SK-N-SH (cell line): ENCODE data around the gene C11orf52. TPM values are rescaled to one million over a fixed set of nuclear protein-coding genes. Genes with fewer than 3 reads are reported as not detected.
A peak's percentile ranks its signal among the peaks of the same experiment; 100 is the strongest.

ENCODE experiments used
- CTCF ChIA-PET: fragments of 300-600, 350-600 bp; formaldehyde crosslinking; extraction: SDS; loops from one replicate; lab custom pipeline; 2021; lab: Yijun Ruan, JAX
- POLR2A ChIA-PET: fragments of 350-600 bp; sonication (Branson Sonifier 250); formaldehyde crosslinking; extraction: SDS; loops from one replicate; lab custom pipeline; 2020; ENCODE audit warnings: antibody characterized with exemption, inconsistent platforms; lab: Yijun Ruan, JAX
- DNase-seq: peaks from one replicate; pipeline ENCODE4 v3.0.0; 2012
- H2AFZ ChIP-seq: fragments of 200-600 bp; sonication (generic); 2 replicates; pipeline ENCODE4 v1.8.1; 2016; ENCODE audit warnings: antibody characterized with exemption, mild to moderate bottlenecking, low read depth
- H3F3A ChIP-seq: fragments of 200-600 bp; sonication (generic); replicated peaks from 2 replicates; pipeline ENCODE3; 2016; ENCODE audit warnings: antibody characterized with exemption, mild to moderate bottlenecking; ENCODE audit not compliant: insufficient read depth
- H3K27ac ChIP-seq, 2 experiments: fragments of 200-500 bp in 1 of 2; fragments of 200-600 bp in 1 of 2; sonication (Bioruptor generic) in 1 of 2; sonication (generic), shearing (Covaris generic) in 1 of 2; 2 replicates each; pipeline versions ENCODE4 v1.5.1 to v1.6.1; 2014 to 2016; ENCODE audit warnings: low read depth in 2 of 2, inconsistent platforms in 1 of 2, low read length in 1 of 2, mild to moderate bottlenecking in 1 of 2, mixed read lengths in 1 of 2
- H3K27me3 ChIP-seq: fragments of 200-600 bp; sonication (generic), shearing (Covaris generic); 2 replicates; pipeline ENCODE4 v1.6.1; 2016; ENCODE audit warnings: mixed run types; ENCODE audit not compliant: insufficient read depth
- H3K36me3 ChIP-seq, 2 experiments: fragments of 200-500 bp in 1 of 2; fragments of 200-600 bp in 1 of 2; sonication (Bioruptor generic) in 1 of 2; sonication (generic) in 1 of 2; replicated peaks in 1 of 2; 2 replicates each; pipeline versions ENCODE3 to v1.5.1; 2014 to 2016; ENCODE audit warnings: low read length in 1 of 2, mild to moderate bottlenecking in 1 of 2; ENCODE audit not compliant: insufficient read depth in 2 of 2, control insufficient read depth in 1 of 2
- H3K4me1 ChIP-seq, 2 experiments: fragments of 200-500 bp in 1 of 2; fragments of 200-600 bp in 1 of 2; sonication (Bioruptor generic) in 1 of 2; sonication (generic), shearing (Covaris generic) in 1 of 2; 2 replicates each; pipeline versions ENCODE4 v1.5.1 to v1.6.1; 2014 to 2016; ENCODE audit warnings: low read depth in 1 of 2, low read length in 1 of 2, mixed run types in 1 of 2; ENCODE audit not compliant: insufficient read depth in 2 of 2, control insufficient read depth in 1 of 2
- H3K4me2 ChIP-seq: fragments of 200-600 bp; sonication (generic), shearing (Covaris generic); 2 replicates; pipeline ENCODE4 v1.6.1; 2017; ENCODE audit warnings: mixed run types
- H3K4me3 ChIP-seq, 2 experiments: fragments of 200-500 bp in 1 of 2; fragments of 200-600 bp in 1 of 2; sonication (Bioruptor generic) in 1 of 2; sonication (generic), shearing (Covaris generic) in 1 of 2; 2 replicates each; pipeline versions ENCODE4 v1.5.1 to v1.8.1; 2014 to 2016; ENCODE audit warnings: low read depth in 2 of 2, inconsistent platforms in 1 of 2, low read length in 1 of 2, mild to moderate bottlenecking in 1 of 2, mixed read lengths in 1 of 2, moderate library complexity in 1 of 2
- H3K79me2 ChIP-seq: fragments of 200-600 bp; sonication (generic); 2 replicates; pipeline ENCODE4 v1.8.1; 2017; ENCODE audit warnings: mild to moderate bottlenecking; ENCODE audit not compliant: insufficient read depth
- H3K9ac ChIP-seq: fragments of 200-600 bp; sonication (generic); 2 replicates; pipeline ENCODE4 v1.6.1; 2017; ENCODE audit warnings: mixed run types
- H3K9me2 ChIP-seq: fragments of 200-600 bp; sonication (generic); 2 replicates; pipeline ENCODE4 v1.6.1; 2017; ENCODE audit warnings: mixed run types
- H3K9me3 ChIP-seq: fragments of 200-600 bp; sonication (generic); 2 replicates; pipeline ENCODE4 v1.6.1; 2017; ENCODE audit warnings: mixed run types, mild to moderate bottlenecking, moderate library complexity
- H4K20me1 ChIP-seq: fragments of 200-600 bp; sonication (generic); 2 replicates; pipeline ENCODE4 v1.6.1; 2017; ENCODE audit warnings: mild to moderate bottlenecking, mixed run types; ENCODE audit not compliant: insufficient read depth
- EP300 ChIP-seq, 2 experiments: IDR thresholded peaks; 2 replicates each; pipeline versions ENCODE4 v1.4.0 to v1.6.1; 2012; ENCODE audit warnings: borderline replicate concordance in 1 of 2, low read depth in 1 of 2, low read length in 1 of 2
- FOSL2 ChIP-seq: IDR thresholded peaks from 2 replicates; pipeline ENCODE4 v1.4.0; 2012; ENCODE audit warnings: low read depth, mild to moderate bottlenecking, moderate library complexity, borderline replicate concordance
- GABPA ChIP-seq: IDR thresholded peaks from 2 replicates; pipeline ENCODE4 v1.4.0; 2012; ENCODE audit warnings: low read depth, mild to moderate bottlenecking
- MXI1 ChIP-seq: IDR thresholded peaks from 2 replicates; pipeline ENCODE4 v1.6.1; 2012; ENCODE audit warnings: mild to moderate bottlenecking, low read depth, low read length, improper control_type of control experiment
- RCOR1 ChIP-seq: fragments of 150-350 bp; IDR thresholded peaks from 2 replicates; pipeline ENCODE4 v1.6.1; 2017; ENCODE audit warnings: antibody characterized with exemption, low read length
- SMC3 ChIP-seq: IDR thresholded peaks from 2 replicates; pipeline ENCODE4 v1.6.1; 2012; ENCODE audit warnings: low read depth, low read length, improper control_type of control experiment
- TAF1 ChIP-seq: IDR thresholded peaks from 2 replicates; pipeline ENCODE4 v1.6.1; 2012; ENCODE audit warnings: low read depth, mild to moderate bottlenecking, low read length, moderate library complexity, borderline replicate concordance
- TCF12 ChIP-seq: IDR thresholded peaks from 2 replicates; pipeline ENCODE4 v1.4.0; 2012
- USF2 ChIP-seq: fragments of 150-350 bp; IDR thresholded peaks from 2 replicates; pipeline ENCODE4 v1.6.1; 2017; ENCODE audit warnings: antibody characterized with exemption, low read length, low read depth, borderline replicate concordance
- YY1 ChIP-seq: IDR thresholded peaks from 2 replicates; pipeline ENCODE4 v1.4.0; 2012; ENCODE audit warnings: low read depth, mild to moderate bottlenecking
- WGBS: methylation state at CpG from one replicate; pipeline ENCODE4 v1.1.6; 2017; ENCODE audit warnings: low lambda C conversion rate; 5-methylcytosine and 5-hydroxymethylcytosine counted together
- polyA plus RNA-seq, 3 experiments: library from polyadenylated mRNA; depleted of rRNA; stranded (reverse); fragments of >200 nt; gene quantifications; 2 replicates each; pipeline ENCODE4 v1.2.3, GENCODE V29; 2012
- TF ChIP-seq, protein P1 (sequence below): IDR thresholded peaks from 2 replicates; pipeline ENCODE4 v1.6.1; 2012; ENCODE audit warnings: mild to moderate bottlenecking, low read depth, low read length, moderate library complexity
- TF ChIP-seq, protein P2 (sequence below): IDR thresholded peaks from 2 replicates; pipeline ENCODE4; 2012

C11orf52 gene
- polyA plus RNA-seq, 1 of the 3 experiments (the other 2 are of a cell fraction): not detected

DNA sequence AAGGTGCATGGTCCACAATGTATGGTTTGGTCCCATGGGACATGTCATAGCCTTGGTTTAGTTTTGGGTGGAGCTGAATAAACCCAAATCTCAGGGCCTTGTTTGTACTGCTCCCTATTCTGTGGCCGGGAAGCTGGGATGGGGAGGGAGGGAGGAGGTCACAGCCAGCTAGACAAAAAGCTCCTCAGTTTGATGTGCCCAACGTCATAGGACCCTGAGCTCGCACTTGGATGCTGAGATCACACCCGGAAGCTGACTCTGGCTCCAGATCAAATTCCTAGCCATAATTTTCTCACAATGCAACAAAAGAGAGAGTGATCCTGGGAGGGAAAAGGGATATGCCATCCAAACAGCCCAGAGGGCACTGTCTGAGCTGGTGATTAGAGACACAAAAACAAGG is 4.7 kb upstream of the C11orf52 start:
- H3K4me1 ChIP-seq: peaks cover 6 to 7% of the 10 kb centered on the region in 2 experiments; a peak in 2 of 4 replicates
- H3K4me2 ChIP-seq: no peak overlapping the region

More for the DNA sequence above, 4.7 kb upstream of the C11orf52 start:
- H3K27ac ChIP-seq: 0 out of 4 replicates have a peak overlapping the region, but pooled peaks of 1 of the 2 experiments have one; percentile 18
- no peaks in the 10 kb centered on the region for H3K9me2 ChIP-seq
- ChIA-PET POLR2A (interaction anchor here (1.0 to 1.4 kb wide), 2 partner anchors 12 to 43 kb away, joined by 3 read pairs; partner anchors contain the start of gene ALG9), CTCF (interaction anchor here (1.0 to 1.3 kb wide), 3 partner anchors 12 to 366 kb away, joined by 3 to 5 read pairs (median 3); no protein-coding TSS in a partner anchor)
- no peak overlapping the region for H3K9ac ChIP-seq
- H3K9me3 ChIP-seq: no peaks in the 10 kb centered on the region
- 64% methylated on average over 4 of the region's 4 CpGs for WGBS
- H3K4me3 ChIP-seq: no peak overlapping the region
- DNase-seq: no peak
- H3K36me3 ChIP-seq: no peaks in the 10 kb centered on the region
- H2AFZ ChIP-seq: peak overlapping the region; percentile 27; the same call in 1 of the 2 replicates
- no peaks in the 10 kb centered on the region for H3F3A ChIP-seq
- no peaks in the 10 kb centered on the region for H3K27me3 ChIP-seq
- no peaks in the 10 kb centered on the region for H4K20me1 ChIP-seq
- TF ChIP-seq SMC3 (no peak), RCOR1 (no peak), TCF12 (no peak), USF2 (no peak), FOSL2 (no peak), EP300 (IDR thresholded peaks at IDR 0.05; ENCODE audit: borderline replicate concordance in 1 of 2, low read depth in 1 of 2, low read length in 1 of 2) (no peak), YY1 (no peak), MXI1 (no peak), GABPA (no peak), TAF1 (no peak)
- TF ChIP-seq, protein P1, sequence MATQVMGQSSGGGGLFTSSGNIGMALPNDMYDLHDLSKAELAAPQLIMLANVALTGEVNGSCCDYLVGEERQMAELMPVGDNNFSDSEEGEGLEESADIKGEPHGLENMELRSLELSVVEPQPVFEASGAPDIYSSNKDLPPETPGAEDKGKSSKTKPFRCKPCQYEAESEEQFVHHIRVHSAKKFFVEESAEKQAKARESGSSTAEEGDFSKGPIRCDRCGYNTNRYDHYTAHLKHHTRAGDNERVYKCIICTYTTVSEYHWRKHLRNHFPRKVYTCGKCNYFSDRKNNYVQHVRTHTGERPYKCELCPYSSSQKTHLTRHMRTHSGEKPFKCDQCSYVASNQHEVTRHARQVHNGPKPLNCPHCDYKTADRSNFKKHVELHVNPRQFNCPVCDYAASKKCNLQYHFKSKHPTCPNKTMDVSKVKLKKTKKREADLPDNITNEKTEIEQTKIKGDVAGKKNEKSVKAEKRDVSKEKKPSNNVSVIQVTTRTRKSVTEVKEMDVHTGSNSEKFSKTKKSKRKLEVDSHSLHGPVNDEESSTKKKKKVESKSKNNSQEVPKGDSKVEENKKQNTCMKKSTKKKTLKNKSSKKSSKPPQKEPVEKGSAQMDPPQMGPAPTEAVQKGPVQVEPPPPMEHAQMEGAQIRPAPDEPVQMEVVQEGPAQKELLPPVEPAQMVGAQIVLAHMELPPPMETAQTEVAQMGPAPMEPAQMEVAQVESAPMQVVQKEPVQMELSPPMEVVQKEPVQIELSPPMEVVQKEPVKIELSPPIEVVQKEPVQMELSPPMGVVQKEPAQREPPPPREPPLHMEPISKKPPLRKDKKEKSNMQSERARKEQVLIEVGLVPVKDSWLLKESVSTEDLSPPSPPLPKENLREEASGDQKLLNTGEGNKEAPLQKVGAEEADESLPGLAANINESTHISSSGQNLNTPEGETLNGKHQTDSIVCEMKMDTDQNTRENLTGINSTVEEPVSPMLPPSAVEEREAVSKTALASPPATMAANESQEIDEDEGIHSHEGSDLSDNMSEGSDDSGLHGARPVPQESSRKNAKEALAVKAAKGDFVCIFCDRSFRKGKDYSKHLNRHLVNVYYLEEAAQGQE: no peak
- TF ChIP-seq, protein P2, sequence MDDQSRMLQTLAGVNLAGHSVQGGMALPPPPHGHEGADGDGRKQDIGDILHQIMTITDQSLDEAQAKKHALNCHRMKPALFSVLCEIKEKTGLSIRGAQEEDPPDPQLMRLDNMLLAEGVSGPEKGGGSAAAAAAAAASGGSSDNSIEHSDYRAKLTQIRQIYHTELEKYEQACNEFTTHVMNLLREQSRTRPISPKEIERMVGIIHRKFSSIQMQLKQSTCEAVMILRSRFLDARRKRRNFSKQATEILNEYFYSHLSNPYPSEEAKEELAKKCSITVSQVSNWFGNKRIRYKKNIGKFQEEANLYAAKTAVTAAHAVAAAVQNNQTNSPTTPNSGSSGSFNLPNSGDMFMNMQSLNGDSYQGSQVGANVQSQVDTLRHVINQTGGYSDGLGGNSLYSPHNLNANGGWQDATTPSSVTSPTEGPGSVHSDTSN: no peak
- no peaks in the 10 kb centered on the region for H3K79me2 ChIP-seq
